Kidney glomerular epithelial cell (primary cell): ENCODE data around the gene SH3BGR.
"Not testable (repeated sequence)": the region's sequence is repeated elsewhere in the genome, so short reads cannot be mapped to it uniquely, and the experiment has no call there.

Experiments
- DNase-seq: peaks from one replicate; lab custom pipeline; 2025; lab: John Stamatoyannopoulos, UW

Gene SH3BGR

DNA sequence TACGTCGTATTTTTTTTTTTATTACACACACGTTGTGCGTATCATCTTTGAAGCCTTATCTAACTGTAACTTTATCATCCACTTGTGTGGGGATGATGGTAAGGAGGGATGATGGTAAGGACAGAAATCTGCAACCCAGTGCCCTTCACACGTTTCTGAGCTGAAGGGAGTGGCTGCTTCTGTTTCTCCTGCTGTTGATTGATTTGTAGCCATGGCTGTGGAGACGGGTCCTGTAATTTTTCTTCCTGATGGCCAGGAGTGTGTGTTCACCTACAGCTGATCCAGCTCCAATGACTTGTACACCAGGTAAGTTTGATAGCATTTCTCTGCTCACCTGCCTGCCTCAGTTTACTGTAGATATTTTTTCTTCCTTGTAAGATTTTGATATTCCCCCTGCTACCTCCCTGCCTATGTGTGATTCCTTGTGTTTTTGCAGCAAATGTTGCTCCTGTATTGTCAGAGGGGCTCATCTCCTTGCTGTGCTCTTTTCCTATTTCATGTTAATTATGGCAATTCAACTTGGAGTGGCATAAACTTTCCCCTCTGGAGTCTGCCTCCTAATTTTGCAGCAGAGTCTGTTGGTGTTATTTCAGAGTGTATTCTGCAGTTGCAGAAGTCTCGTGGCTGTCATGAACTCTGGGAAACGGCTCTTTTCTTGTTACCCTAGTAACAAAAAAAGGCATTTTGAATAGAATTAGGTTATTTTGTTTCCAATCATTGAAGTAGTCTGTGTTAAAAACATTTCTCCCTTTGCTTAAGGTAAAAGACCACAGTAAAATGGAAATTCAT, 64.1 kb downstream of the SH3BGR start:
- no peak for DNase-seq

DNA sequence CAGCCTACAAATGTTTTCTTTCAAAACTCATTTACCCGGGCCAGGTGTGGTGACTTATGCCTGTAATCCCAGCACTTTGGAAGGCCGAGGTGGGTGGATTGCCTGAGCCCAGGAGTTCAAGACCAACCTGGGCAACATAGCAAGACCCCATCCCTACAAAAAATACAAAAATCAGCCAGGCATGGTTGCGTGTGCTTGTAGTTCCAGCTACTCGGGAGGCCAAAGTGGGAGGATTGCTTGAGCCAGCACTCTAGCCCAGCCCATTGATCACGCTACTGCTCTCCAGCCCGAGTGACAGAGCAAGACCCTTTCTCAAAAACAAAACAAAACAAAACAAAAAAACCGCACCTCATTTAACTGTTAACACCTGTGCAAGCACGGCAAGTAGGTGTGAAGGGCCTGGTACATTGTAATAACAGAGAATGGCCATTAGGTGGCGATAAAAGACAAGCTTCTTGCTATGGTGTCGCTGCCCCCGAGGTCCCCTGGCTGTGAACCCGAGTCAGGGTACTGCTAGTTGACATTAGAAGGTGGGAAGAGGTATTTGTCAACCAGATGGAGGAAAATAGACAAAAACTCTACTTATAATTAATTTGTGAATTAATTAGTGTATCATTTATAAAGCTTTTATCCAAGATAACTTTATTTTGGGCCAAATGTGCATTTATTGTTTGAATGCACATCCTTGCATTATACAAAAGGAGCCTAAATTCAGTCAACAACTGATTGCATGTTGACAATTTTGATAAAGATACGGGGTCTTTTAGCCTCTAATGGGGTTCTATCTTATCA, 66.5 kb downstream of the SH3BGR start:
- DNase-seq, result peak; percentile 46

DNA sequence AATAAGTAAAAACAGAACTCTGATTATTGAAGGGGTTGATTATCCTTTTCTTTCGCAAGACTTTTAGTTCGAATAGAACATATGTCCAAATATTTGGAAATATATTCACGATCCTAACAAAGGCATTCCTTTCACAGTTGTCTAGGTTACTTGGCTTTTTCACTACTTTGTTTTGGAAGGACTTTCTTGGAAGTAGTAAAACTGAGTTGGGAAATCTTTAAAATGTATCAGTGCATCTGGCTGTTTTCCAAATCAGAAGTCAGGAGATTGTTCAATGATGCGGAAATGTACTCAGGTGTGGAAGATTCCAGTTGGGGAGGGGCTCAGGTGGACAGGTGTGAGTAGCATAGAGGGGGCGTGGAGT, 67.1 kb downstream of the SH3BGR start:
- no peak for DNase-seq

DNA sequence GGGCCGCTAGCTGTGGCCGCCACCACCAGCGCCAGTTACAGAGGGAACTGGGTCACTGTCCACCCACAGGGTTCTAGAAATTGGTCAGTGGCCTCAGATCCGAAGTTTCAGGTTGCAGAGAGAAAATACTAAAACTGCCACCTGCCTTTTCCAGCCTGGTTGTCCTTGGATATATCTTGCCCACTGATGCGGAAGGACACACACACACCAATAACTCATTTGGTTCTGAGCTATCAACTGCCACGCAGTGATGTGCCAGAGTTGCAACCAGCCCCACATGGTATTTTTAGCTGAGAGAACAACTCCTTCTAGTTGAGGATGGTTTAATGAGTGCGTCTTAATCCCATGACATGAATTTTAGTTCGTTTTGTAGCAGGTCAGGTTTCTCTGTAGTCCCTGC, 68.1 kb downstream of the SH3BGR start:
- no peak for DNase-seq

DNA sequence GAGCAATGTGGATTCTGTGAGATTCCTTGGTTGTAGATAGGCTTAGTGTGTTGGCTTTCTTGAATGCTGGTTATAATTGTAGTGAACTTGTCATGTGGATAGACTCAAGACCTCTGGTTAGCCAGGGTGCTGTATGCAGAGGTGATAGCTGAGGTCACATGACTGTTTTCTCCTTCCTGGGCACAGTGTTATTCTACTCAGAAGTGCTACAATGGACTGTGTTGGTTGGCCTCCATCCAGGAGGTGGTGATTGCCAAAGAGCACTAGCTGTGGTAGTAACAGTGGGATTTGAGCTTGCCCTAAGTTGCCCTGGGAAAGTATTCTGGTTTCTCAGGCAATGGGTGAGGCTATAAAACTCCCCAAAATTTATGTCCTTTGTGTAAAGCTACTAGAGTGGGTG, 71.6 kb downstream of the SH3BGR start:
- no peak for DNase-seq

DNA sequence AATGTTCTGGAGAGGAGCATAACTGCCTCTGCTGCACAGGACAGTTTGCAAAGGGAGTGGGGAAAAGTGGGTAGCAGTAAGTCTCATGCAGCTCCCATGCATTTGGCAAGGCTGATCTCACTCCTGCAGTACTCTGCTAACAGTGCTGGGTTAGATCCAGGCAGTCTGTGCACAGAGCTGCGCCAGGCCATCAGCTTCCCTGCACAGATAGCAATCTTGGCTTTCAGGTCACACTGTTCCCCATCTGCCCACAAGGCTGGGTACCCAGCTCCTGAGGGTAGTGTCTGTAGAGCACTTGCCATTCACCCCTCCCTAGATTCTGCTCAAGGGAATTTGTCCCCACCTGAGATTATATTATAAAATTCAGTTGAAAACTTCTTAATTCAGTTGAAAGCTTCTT, 72.1 kb downstream of the SH3BGR start:
- no peak for DNase-seq

DNA sequence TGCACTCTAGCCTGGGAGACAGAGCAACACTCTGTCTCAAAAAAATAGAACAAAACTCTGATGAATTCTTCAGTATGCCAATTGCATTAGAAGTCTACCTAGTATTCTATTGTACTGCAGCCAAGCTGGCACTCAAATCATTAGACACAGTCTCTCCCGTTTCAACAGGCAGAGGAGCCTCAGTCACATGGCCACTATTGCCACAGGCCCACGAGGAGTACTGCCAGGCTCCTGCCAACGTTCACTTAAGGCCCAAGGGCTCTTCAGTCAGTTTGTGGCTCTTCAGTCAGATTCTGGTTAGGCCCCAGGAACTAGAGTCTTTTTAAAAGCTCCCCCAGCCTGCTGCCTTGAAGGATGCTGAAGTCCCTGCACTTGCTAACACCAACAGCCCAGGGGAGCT, 73.4 kb downstream of the SH3BGR start:
- DNase-seq, result no peak

DNA sequence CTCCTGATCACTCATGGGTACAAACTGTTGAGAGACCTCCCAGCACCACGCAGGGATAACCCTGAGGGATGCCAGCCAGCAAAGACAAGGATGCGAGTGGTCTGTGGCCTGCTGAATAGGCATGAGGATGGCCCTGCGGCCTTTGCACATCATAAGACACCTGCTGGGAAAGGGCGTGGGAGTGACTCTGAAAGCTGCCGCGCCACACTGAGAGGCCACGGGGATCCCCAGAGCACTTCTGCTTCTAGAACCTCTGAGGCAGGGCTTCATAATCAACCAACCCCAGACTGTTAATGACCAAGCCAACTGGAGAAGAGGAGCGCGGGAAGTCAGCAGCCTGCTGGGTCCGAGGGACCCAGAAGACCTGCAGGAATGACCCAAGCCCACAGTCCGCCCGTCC, 73.8 kb downstream of the SH3BGR start:
- no peak for DNase-seq

DNA sequence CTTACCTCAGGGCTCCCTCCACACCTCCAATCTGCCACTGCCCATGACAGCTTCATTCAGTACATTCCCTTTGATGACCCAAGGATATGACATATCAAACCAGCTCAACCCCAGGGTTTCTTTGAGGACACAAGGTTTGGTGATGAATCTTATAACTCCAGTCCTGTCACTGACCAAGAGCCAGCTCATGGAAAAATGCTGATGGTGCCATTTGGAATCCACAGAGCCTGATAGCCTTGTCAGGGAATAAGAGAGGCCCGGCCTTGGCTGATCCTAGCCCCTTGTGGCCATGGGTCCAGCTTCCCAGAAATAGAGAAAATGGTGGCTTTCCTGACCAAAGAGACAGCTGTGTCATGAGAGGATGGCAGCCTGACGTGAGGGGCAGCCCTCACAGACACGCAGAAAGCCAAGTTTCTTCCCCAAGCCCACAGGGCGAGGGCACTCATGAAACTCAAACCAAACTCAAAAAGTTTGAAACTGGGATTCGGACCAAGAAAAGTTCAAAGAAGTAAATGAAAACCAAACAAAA, 75.4 kb downstream of the SH3BGR start:
- no peak for DNase-seq

DNA sequence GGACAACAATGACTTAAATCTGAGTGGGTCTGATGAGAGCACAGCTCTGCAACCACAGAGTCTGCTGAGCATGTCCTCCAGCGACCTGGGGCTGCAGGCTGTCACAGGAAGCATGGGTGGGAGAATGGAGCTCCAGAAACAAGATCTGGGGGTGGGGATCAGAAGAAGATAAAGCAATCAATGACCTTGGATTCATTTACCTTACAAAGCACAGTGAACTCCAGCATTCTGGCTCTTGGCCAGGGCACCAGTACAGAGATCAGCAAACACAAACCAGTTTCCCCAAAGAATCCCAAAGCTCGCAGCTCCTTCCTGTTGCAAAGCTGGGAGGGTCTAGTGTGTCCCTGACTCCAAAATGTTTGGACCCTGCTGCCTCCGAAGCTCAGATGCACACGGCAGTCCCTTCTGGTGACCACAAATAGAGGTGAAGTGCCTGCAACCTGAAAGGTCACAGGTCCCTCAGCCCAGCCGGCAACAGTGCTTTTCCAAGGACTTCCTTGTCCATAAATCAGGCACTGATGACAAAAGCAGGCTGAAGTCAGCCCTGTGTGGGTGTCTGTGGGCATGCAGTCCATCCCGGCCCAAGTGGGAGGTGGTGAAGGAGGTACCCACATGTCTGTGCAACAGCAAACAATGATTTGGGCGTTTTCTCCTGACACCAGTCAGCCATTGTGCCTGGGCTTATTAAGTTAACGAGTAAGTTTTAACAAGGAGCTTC, 76.1 kb downstream of the SH3BGR start:
- DNase-seq, result peak; percentile 5

DNA sequence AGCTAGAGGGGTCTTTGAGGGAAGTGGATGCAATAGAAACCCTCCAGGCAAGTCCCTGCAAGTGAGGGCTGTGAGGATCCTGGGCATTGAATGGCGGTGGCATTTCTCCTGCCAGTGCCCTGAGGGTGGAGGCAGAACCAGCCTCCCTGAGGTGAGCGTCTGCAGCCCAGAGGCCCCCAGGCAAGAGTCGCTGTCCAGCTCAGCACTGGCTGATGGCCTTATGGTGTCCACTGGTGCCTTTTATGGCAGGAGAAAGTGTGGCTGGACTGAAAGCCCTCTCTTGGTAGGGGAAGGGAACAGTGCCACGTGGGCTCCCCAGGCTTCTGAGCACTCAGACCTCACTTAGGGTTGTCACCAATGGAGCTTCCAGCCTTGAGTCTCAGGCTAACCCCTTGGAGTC, 77.3 kb downstream of the SH3BGR start:
- no peak for DNase-seq

DNA sequence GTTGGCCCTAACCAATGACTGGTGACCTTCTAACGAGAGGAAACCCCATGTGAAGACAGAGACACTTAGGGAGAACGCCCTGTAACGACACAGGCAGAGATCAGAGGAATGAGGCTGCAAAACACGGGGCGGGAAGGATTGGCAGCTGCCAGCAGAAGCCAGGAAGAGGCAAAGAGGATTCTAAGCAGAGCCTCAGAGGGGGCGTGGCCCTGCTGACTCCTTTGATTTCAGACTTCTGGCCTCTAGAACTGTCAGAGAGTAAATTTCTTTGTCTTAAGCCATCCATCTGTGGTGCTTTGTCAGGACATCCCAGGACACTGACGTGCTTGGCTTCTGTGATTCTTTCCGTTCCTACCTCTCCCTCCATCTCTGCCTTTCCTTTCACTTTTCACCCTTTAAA, 79.3 kb downstream of the SH3BGR start:
- DNase-seq, result no peak

DNA sequence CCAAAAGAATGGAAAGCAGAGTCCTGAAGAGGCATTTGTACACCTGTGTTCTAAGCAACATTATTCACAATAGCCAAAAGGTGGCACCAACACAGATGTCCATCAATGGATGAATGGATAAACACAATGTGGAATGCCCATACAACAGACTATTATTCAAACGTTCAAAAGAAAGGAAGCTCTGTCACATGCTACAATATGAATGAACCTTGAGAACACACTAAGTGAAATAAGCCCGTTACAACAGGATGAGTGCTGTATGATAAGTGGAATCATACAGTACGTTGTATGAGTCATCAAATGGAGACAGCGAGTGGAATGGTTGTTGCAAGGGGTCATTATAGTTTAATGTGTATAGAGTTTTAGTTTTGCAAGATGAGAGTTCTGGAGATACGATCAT, 80.1 kb downstream of the SH3BGR start:
- no peak for DNase-seq

DNA sequence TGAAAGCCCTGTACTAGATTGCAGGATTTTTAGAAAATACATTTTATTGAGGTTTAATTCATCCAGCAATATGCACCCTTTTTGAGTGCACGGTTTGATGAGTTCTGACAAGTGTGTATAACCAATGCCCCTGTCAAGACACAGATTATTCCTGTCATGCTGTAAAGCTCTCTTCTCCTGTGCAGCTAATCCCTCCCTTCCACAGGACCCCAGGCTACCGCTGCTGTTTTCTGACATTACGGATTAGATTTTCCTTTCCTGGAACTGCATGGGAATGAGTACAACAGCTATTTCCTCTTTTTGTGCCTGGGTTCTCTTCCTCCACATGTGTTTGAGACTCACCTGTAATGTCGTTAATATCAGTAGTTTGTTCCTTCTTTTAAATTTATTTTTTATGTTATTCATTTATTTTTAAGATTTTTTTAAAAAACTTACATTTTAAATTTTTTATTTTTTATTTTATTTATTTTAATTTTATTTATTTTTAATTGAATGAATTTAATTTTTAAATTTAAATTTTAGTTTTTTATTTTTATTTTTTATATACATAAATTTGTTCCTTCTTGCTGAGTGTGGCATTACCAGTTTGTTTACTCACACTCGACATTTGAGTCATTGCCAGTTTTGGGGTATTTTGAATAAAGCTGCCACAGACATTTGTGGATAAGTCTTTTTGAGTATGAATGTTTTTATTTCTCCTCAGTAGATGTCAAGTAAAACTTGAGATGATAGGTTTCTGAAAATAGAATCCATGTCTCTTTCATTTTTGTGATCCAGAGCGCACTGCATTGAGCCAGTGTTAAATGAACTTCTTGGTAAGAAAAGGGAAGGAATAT, 82.0 kb downstream of the SH3BGR start:
- no peak for DNase-seq

DNA sequence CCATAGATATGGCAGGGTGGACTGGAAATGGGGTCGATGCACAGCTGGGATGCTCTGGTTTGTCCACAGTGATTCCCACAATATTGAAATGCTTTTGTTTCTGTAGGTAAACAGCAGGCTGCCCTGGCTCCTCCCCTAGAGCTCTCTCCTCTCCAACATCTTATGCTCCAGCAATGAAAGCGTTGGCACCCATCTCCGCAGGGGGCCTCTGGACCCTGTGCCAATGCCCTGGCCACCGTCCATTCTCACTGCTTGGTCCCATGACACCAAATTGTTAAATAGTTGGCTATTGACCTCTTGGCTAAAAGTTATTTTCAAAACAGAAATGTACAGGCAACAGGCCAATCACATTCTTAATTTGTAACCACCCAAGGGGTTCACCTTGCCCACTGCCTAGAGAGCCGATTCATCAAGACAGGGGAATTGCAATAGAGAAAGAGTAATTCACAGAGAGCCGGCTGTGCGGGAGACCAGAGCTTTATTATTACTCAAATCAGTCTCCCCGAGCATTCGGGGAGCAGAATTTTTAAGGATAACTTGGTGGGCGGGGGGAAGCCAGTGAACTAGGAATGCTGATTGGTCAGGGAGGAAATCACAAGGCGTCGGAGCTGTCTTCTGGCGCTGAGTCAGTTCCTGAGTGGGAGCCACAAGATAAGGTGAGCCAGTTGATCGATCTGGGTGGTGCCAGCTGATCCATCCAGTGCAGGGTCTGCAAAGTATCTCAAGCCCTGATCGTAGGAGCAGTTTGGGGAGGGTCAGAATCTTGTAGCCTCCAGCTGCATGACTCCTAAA, 84.1 kb downstream of the SH3BGR start:
- no peak for DNase-seq

DNA sequence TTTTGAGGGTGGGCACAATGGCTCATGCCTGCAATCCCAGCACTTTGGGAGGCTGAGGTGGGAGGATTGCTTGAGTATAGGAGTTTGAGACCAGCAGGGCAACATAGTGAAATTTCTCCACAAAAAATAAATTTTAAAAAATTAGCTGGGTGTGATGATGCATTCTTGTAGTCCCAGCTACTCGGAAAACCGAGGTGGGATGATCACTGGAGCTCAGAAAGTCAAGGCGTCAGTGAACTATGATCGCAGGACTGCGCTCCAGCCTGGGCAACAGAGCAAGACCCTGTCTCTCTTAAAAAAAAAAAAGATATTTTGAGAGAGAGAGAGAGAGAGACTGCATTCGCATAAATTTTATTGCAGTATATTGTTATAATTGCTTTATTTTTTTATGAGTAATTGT, 85.1 kb downstream of the SH3BGR start:
- no peak for DNase-seq

DNA sequence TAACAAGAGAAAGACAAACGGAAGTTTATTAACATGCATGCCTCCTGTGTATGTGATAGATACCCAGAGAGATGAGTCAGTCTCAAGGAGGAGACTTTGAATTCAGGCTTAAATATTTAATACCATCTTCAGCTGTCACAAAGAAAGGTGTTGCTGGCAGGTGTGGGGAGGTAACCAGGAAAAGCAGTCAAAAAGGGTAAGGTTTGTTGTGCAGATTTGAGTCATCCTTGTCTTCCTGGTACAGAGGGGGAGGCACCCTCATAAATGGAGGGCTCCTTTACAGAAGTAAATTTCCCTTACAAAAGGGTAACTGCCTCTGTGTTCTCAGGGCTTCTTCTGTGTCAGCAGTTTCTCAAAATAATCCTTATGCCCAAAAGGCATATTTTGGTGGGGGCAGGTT, 85.8 kb downstream of the SH3BGR start:
- no peak for DNase-seq

DNA sequence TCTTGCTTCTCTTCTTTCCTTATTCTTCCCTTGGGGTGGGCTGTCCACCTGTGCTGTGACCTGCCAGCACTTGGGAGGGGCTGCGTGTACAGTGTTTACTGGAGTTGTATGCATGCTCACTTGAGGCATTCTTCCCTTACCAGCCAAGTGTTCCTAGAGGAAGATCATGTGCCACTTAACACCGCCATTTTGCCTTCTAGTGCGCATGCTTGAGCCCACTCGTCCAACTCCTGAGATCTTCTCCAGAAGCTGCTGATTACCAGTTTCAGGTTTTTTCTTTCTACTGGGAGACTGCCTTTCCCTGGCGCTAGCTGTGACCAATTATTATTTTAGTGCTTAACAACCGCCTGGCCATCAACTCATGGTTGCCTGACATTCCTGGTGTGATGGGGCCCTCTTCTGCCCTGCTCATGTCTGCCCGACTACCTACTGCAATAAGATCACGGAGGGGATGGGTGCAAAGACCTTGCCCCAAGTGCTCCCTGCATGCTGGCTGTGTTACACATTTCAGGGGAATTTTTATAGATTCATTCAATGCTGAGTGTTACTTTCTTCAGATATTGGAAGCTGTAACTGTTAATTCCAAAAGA, 86.8 kb downstream of the SH3BGR start:
- DNase-seq, result no peak

DNA sequence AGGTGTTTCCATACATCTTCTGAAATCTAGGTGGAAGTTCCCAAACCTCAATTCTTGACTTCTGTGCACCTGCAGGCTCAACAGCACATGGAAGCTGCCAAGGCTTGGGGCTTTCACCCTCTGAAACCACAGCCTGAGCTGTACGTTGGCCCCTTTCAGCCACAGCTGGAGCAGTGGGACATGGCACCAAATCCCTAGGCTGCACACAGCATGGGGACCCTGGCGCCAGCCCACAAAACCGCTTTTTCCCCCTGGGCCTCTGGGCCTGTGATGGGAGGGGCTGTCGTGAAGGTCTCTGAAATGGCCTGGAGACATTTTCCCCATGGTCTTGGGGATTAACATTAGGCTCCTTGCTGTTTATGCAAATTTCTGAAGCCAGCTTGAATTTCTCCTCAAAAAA, 88.6 kb downstream of the SH3BGR start:
- DNase-seq, result not testable (repeated sequence)

DNA sequence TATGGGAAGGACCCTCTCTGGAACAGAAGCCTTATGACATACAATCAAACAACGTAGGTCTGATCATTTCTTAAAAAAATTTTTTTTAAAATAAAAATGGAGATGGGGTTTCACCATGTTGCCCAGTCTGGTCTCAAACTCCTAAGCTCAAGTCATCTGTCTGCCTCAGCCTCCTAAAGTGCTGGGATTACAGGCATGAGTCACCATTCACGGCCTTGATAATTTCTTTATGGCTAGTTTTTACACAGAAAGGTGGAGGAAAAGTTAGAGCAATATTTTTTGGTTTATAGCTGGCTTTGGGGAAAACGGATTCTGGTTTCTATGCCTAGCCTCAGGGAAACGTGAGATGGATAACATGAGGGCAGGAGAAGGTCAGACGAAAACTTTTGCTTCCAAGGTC, 91.0 kb downstream of the SH3BGR start:
- no peak for DNase-seq

DNA sequence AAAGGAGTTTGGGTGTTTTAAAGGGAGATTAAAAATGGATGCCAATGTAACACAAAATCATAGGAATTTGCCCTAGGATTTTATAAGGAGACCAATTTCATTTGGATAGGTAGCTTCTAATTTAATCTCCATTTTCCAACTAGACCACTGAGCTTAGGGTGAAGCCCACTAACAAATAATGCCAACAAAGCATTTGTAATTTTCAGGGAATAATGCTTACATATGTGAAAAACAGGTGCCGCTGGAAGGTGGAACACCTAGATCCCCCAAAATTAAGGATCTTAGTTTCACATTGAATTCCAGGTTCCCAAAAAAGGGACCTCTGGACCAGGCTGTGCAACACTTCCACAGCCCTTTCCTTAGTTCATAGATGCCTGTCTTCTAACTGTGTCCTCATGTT, 94.8 kb downstream of the SH3BGR start:
- DNase-seq, result no peak
